ENCODE measurements around the gene WFIKKN2. TPM values are rescaled to one million over a fixed set of nuclear protein-coding genes. Genes with fewer than 3 reads are reported as not detected.

Gene WFIKKN2
- total RNA-seq, 1 experiment from 2014 or later, result 0.05 TPM

GRCh38 chr17:50843150-50843905 is 7.9 kb downstream of the WFIKKN2 start:
- ATAC-seq (no peak), DNase-seq (ENCODE audit: low read depth, low spot score) (no peak)
- POLR2A ChIA-PET, result interaction anchor here (0.8 to 1.8 kb wide), 3 partner anchors 23 to 60 kb away, joined by 3 to 12 read pairs (median 3); partner anchors contain the start of gene TOB1
- Histone ChIP-seq H3K9me2 (ENCODE audit: insufficient read depth) (no peaks in the 10 kb centered on the region), H3K4me1 (ENCODE audit: control insufficient read depth in 1 of 2, insufficient read depth in 2 of 2, low read length in 2 of 2) (peaks cover 0 to 22% of the 10 kb centered on the region in 2 experiments; a peak in 2 of 4 replicates), H3K79me2 (ENCODE audit: insufficient read depth, low read length) (no peaks in the 10 kb centered on the region), H3K4me2 (ENCODE audit: low read length) (no peak overlapping the region), H3K4me3 (replicated peaks in 1 of 2; ENCODE audit: low read depth in 1 of 2, low read length in 2 of 2) (no peak overlapping the region), H2AFZ (ENCODE audit: low read depth, low read length, poor library complexity, severe bottlenecking) (no peak overlapping the region), H3K36me3 (ENCODE audit: control insufficient read depth in 1 of 2, insufficient read depth in 2 of 2, low read length in 2 of 2) (no peaks in the 10 kb centered on the region), H3K9ac (ENCODE audit: low read length) (no peak overlapping the region), H3K27ac (ENCODE audit: low read depth, low read length) (no peak overlapping the region), H3K9me3 (ENCODE audit: control insufficient read depth in 1 of 2, insufficient read depth in 1 of 2, low read depth in 1 of 2, low read length in 2 of 2) (no peaks in the 10 kb centered on the region), H3K27me3 (ENCODE audit: insufficient read depth, low read length) (no peaks in the 10 kb centered on the region), H4K20me1 (ENCODE audit: insufficient read depth) (no peaks in the 10 kb centered on the region)
- CTCF ChIA-PET, result interaction anchor here (1.6 to 6.8 kb wide), 3 partner anchors 9 to 107 kb away, joined by 12 to 127 read pairs (median 22); no protein-coding TSS in a partner anchor
- RAD21 ChIA-PET (ENCODE audit: low non-redundant PET in 1 of 2, low total read pairs in 2 of 2, uncharacterized antibody in 2 of 2, unreplicated experiment in 2 of 2), result interaction anchor here (0.6 to 2.6 kb wide), 2 partner anchors 9 to 60 kb away, joined by 3 to 19 read pairs; no protein-coding TSS in a partner anchor
- no TSS peak for BruUV-seq (replicated peaks)
- TF ChIP-seq POLR2A (IDR thresholded peaks at IDR 0.05; ENCODE audit: borderline replicate concordance, extremely low read depth, insufficient read depth, insufficient read length), result no peak
- TF ChIP-seq RAD21 (IDR thresholded peaks at IDR 0.05; ENCODE audit: low read depth), result no peak
- TF ChIP-seq SIN3A (IDR thresholded peaks at IDR 0.05; ENCODE audit: low read depth), result no peak
- TF ChIP-seq ELF1 (IDR thresholded peaks at IDR 0.05; ENCODE audit: borderline replicate concordance, low read depth), result no peak
- no peak for TF ChIP-seq EGR1 (IDR thresholded peaks at IDR 0.05; ENCODE audit: low read depth)
- no peak for TF ChIP-seq YY1 (IDR thresholded peaks at IDR 0.05; ENCODE audit: extremely low read depth, insufficient replicate concordance, low read depth, low read length)
- TF ChIP-seq EZH2phosphoT487 (IDR thresholded peaks at IDR 0.05; ENCODE audit: borderline replicate concordance), result no peak
- no peak for TF ChIP-seq MAX (IDR thresholded peaks at IDR 0.05)
- TF ChIP-seq, protein P1, sequence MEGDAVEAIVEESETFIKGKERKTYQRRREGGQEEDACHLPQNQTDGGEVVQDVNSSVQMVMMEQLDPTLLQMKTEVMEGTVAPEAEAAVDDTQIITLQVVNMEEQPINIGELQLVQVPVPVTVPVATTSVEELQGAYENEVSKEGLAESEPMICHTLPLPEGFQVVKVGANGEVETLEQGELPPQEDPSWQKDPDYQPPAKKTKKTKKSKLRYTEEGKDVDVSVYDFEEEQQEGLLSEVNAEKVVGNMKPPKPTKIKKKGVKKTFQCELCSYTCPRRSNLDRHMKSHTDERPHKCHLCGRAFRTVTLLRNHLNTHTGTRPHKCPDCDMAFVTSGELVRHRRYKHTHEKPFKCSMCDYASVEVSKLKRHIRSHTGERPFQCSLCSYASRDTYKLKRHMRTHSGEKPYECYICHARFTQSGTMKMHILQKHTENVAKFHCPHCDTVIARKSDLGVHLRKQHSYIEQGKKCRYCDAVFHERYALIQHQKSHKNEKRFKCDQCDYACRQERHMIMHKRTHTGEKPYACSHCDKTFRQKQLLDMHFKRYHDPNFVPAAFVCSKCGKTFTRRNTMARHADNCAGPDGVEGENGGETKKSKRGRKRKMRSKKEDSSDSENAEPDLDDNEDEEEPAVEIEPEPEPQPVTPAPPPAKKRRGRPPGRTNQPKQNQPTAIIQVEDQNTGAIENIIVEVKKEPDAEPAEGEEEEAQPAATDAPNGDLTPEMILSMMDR (IDR thresholded peaks at IDR 0.05 in 2 of 3, conservative IDR thresholded peaks at IDR 0.05 in 1 of 3; ENCODE audit: borderline replicate concordance in 1 of 3, insufficient read depth in 1 of 3, low read depth in 2 of 3, low read length in 2 of 3), result no peak
- intact Hi-C loops (cut with micrococcal nuclease), result loop anchor here (2.0 to 5.0 kb wide), 2 partner anchors 136 to 361 kb away; partner anchors contain the start of gene ANKRD40
